Kidney epithelial cell (primary cell): ENCODE results near the gene EOLA1. TPM values are rescaled to one million over a fixed set of nuclear protein-coding genes. Genes with fewer than 3 reads are reported as not detected.
"Not testable (repeated sequence)": the region's sequence is repeated elsewhere in the genome, so short reads cannot be mapped to it uniquely, and the experiment has no call there.

ENCODE experiments used
- DNase-seq: peaks from one replicate; pipeline ENCODE4 v3.0.0-alpha.2; 2010; ENCODE audit warnings: low read depth
- H3K27me3 ChIP-seq: 2 replicates; pipeline ENCODE4 v1.6.0; 2011; ENCODE audit warnings: low read length; ENCODE audit not compliant: control insufficient read depth, insufficient read depth
- H3K36me3 ChIP-seq: 2 replicates; pipeline ENCODE4 v1.5.1; 2011; ENCODE audit warnings: low read length; ENCODE audit not compliant: control insufficient read depth, insufficient read depth
- H3K4me3 ChIP-seq: 2 replicates; pipeline ENCODE4 v1.5.1; 2011; ENCODE audit warnings: low read depth, mild to moderate bottlenecking, control low read depth, low read length
- CTCF ChIP-seq: IDR thresholded peaks from 2 replicates; pipeline ENCODE4 v1.5.1; 2011; ENCODE audit warnings: mild to moderate bottlenecking, moderate library complexity, low read length, control low read depth, inconsistent platforms; ENCODE audit not compliant: insufficient read depth, poor library complexity, severe bottlenecking
- total RNA-seq: library from RNA; depleted of rRNA; stranded (reverse); fragments of >200 nt; gene quantifications from 2 replicates; pipeline ENCODE4 v1.2.3, GENCODE V29; 2015

EOLA1 gene
- total RNA-seq, 1 donor from 2014 or later, result 11.2 TPM

GRCh38 chrX:149518236-149518635, 22.6 kb upstream of the EOLA1 start:
- no peak for TF ChIP-seq CTCF
- Histone ChIP-seq H3K36me3 (no peaks in the 10 kb centered on the region), H3K27me3 (no peaks in the 10 kb centered on the region), H3K4me3 (no peak overlapping the region)
- no peak for DNase-seq

GRCh38 chrX:149520636-149521277, 20.1 kb upstream of the EOLA1 start:
- not testable (repeated sequence) for H3K36me3 ChIP-seq, H3K27me3 ChIP-seq, H3K4me3 ChIP-seq, DNase-seq

- Histone ChIP-seq H3K27me3 (no peaks in the 10 kb centered on the region), H3K4me3 (no peak overlapping the region), H3K36me3 (no peaks in the 10 kb centered on the region)
- no peak for DNase-seq
- TF ChIP-seq CTCF, result no peak
These were observed 19.4 kb upstream of the EOLA1 start for GRCh38 chrX:149521438-149521837.

- no peak for DNase-seq
- no peaks in the 10 kb centered on the region for H3K36me3 ChIP-seq
- no peak for TF ChIP-seq CTCF
These were observed 17.9 kb upstream of the EOLA1 start for GRCh38 chrX:149522916-149523315.

GRCh38 chrX:149525389-149525788, 15.4 kb upstream of the EOLA1 start:
- not testable (repeated sequence) for DNase-seq, H3K36me3 ChIP-seq

More at GRCh38 chrX:149522916-149523315, 17.9 kb upstream of the EOLA1 start:
- Histone ChIP-seq H3K27me3 (no peaks in the 10 kb centered on the region), H3K4me3 (no peak overlapping the region)

GRCh38 chrX:149525903-149526302, 14.9 kb upstream of the EOLA1 start:
- H3K36me3 ChIP-seq, H3K4me3 ChIP-seq, DNase-seq: not testable (repeated sequence)

More at GRCh38 chrX:149525389-149525788, 15.4 kb upstream of the EOLA1 start:
- H3K27me3 ChIP-seq, H3K4me3 ChIP-seq: not testable (repeated sequence)

GRCh38 chrX:149526318-149527033, 14.3 kb upstream of the EOLA1 start:
- DNase-seq, H3K27me3 ChIP-seq, H3K4me3 ChIP-seq, H3K36me3 ChIP-seq: not testable (repeated sequence)

More at GRCh38 chrX:149525903-149526302, 14.9 kb upstream of the EOLA1 start:
- not testable (repeated sequence) for H3K27me3 ChIP-seq

GRCh38 chrX:149527705-149528104, 13.1 kb upstream of the EOLA1 start:
- H3K4me3 ChIP-seq, result no peak overlapping the region
- no peaks in the 10 kb centered on the region for H3K36me3 ChIP-seq
- peak; percentile 47 for TF ChIP-seq CTCF
- no peak for DNase-seq
- H3K27me3 ChIP-seq, result no peaks in the 10 kb centered on the region
